Spleen (tissue), 11 donors: ENCODE measurements around the gene HOMER3. TPM values are rescaled to one million over a fixed set of nuclear protein-coding genes. Genes with fewer than 3 reads are reported as not detected.

Source experiments
- DNase-seq: peaks from one replicate; pipeline ENCODE4 v3.0.0-alpha.2; 2020
- H3K27ac ChIP-seq, 8 donors: fragments of 200-600 bp; sonication (generic) in 7 of 8; 1 replicate in 4 of 8; 2 replicates in 4 of 8; pipeline versions ENCODE4 v1.5.0 to v1.8.0; 2016 to 2021; ENCODE audit warnings: inconsistent platforms in 4 of 8, mild to moderate bottlenecking in 4 of 8, moderate library complexity in 1 of 8
- H3K27me3 ChIP-seq, 7 donors: fragments of 200-600 bp; sonication (generic) in 6 of 7; replicated peaks in 1 of 7; 1 replicate in 4 of 7; 2 replicates in 3 of 7; pipeline versions ENCODE4 v1.5.0 to v1.8.0; 2016 to 2021; ENCODE audit warnings: inconsistent platforms in 3 of 7, mild to moderate bottlenecking in 1 of 7
- H3K36me3 ChIP-seq, 6 donors: fragments of 200-600 bp; sonication (generic) in 5 of 6; 1 replicate in 4 of 6; 2 replicates in 2 of 6; pipeline versions ENCODE4 v1.5.0 to v1.8.0; 2016 to 2021; ENCODE audit warnings: inconsistent platforms in 2 of 6
- H3K4me1 ChIP-seq, 6 donors: fragments of 200-600 bp; sonication (generic) in 5 of 6; 1 replicate in 3 of 6; 2 replicates in 3 of 6; pipeline versions ENCODE4 v1.5.0 to v1.8.0; 2016 to 2021; ENCODE audit warnings: inconsistent platforms in 3 of 6
- H3K4me3 ChIP-seq, 8 donors: fragments of 200-600 bp; sonication (generic) in 7 of 8; 1 replicate in 4 of 8; 2 replicates in 4 of 8; pipeline versions ENCODE4 v1.5.0 to v1.8.0; 2016 to 2021; ENCODE audit warnings: inconsistent platforms in 4 of 8, mild to moderate bottlenecking in 4 of 8, moderate library complexity in 2 of 8
- H3K9me3 ChIP-seq, 8 donors: fragments of 200-600 bp; sonication (generic) in 7 of 8; 1 replicate in 4 of 8; 2 replicates in 4 of 8; pipeline versions ENCODE4 v1.5.0 to v1.8.0; 2016 to 2021; ENCODE audit warnings: inconsistent platforms in 4 of 8
- POLR2A ChIP-seq, 3 donors: fragments of 450-650 bp; IDR thresholded peaks; one replicate each; pipeline ENCODE4 v1.5.1; 2017; ENCODE audit warnings: antibody characterized with exemption in 3 of 3, mild to moderate bottlenecking in 1 of 3
- POLR2AphosphoS5 ChIP-seq, 3 donors: sonication (generic); formaldehyde crosslinking; IDR thresholded peaks; one replicate each; pipeline ENCODE4 v1.5.1; 2017; ENCODE audit warnings: antibody characterized with exemption in 3 of 3
- WGBS, 5 donors: extraction: QIAGEN DNeasy Blood & Tissue Kit in 3 of 5; methylation state at CpG; one replicate each; pipeline versions ENCODE4 v1.1.5 to v1.1.7; 2013 to 2018; 5-methylcytosine and 5-hydroxymethylcytosine counted together
- intact Hi-C: fragments of 100-400 bp; cut with DNase I; formaldehyde crosslinking; loops from one replicate; pipeline ENCODE4 v1.15.0; 2023; ENCODE audit warnings: low total_unique reads
- polyA plus RNA-seq, 3 donors: library from polyadenylated mRNA; stranded (reverse); fragments of 200-250 nt; gene quantifications; one replicate each; pipeline ENCODE4 v1.2.1, GENCODE V29; 2013
- total RNA-seq, 7 donors: library from RNA; depleted of rRNA in 3 of 7; stranded (reverse); fragments of >200 nt in 3 of 7; fragmentation: NEBNext Ultra II Directional in 4 of 7; extraction: Animal tissue kit (Norgen Biotek cat#: 25700) in 4 of 7; gene quantifications; one replicate each; pipeline versions ENCODE4 v1.1.0 to v1.2.1, GENCODE V29; 2016 to 2021
- TF ChIP-seq, protein P1 (sequence below), 11 experiments: fragments of 200-600 bp in 7 of 11; fragments of 450-650 bp in 4 of 11; sonication (generic) in 4 of 11; IDR thresholded peaks in 8 of 11; conservative IDR thresholded peaks in 3 of 11; 1 replicate in 7 of 11; 2 replicates in 4 of 11; pipeline versions ENCODE4 v1.4.0 to v1.8.0; 2016 to 2021; ENCODE audit warnings: antibody characterized with exemption in 11 of 11, inconsistent platforms in 4 of 11, mild to moderate bottlenecking in 1 of 11
- donor health status: healthy with polysubstance abuse.
- donor health status: DM: no; HTN: no; CAD: no; lungs with moderate emphysema.
- donor health status: DM: no; HTN: no; CAD: no.
- donor health status: Bipolar disorder and iron deficiency.
- donor health status: healthy.
- donor health status: DM: no; HTN: no; CAD: no.
- donor health status: DM: yes; HTN: yes; CAD: no.

The HOMER3 gene
- total and polyA plus RNA-seq, 10 donors = 22.4 to 279 (median 86.5) TPM

DNA sequence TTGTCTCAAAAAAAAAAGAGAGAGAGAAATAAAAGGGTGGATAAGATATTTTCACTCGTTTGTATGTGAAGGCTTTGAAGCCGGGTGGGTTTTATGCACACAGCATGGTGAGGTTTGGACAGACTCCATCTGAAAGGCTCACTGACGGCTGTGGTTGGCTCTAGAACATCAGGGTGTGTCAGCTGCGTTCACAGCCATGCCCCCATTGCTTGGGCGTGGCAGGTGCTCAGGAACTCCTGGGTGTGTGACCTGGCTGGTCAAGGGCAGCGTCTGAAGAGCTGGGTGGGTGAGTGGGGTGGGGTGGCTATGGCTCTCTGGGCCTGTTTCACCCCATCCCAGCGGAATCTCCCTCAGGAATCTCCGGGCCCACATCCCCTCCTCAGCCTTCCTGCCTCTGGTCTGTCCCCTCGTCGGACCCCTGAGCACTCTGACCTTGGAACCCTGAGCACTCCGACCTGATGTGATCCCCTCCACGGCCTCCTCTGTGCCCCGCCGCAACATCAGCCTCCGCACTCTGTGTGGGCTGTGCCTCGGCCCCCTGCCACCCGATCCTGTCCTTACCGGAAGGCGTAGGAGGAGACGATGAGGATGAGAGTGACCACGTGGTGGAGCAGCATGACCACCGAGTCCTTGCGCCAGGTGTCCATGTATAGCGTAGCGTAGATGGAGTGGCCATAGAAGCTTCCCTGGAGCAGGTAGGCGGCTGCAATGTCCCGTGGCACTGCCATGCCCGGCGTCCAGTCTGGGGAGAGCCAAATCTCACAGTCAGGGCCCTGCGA is 57.3 kb downstream of the HOMER3 start:
- H3K27me3 ChIP-seq = peaks cover 0 to 6% (median 0%) of the 10 kb centered on the region in 7 donors
- DNase-seq = no peak
- no peaks in the 10 kb centered on the region for H3K4me1 ChIP-seq
- intact Hi-C loops = no loop called here
- H3K9me3 ChIP-seq = no peaks in the 10 kb centered on the region
- H3K4me3 ChIP-seq = no peak overlapping the region
- H3K27ac ChIP-seq = no peak overlapping the region
- 81 to 89% (median 84%) methylated on average over 29 to 30 of the region's 30 CpGs for WGBS, 5 donors
- H3K36me3 ChIP-seq = no peaks in the 10 kb centered on the region
- no peak for TF ChIP-seq POLR2AphosphoS5 (IDR thresholded peaks at IDR 0.05)
- TF ChIP-seq, protein P1, sequence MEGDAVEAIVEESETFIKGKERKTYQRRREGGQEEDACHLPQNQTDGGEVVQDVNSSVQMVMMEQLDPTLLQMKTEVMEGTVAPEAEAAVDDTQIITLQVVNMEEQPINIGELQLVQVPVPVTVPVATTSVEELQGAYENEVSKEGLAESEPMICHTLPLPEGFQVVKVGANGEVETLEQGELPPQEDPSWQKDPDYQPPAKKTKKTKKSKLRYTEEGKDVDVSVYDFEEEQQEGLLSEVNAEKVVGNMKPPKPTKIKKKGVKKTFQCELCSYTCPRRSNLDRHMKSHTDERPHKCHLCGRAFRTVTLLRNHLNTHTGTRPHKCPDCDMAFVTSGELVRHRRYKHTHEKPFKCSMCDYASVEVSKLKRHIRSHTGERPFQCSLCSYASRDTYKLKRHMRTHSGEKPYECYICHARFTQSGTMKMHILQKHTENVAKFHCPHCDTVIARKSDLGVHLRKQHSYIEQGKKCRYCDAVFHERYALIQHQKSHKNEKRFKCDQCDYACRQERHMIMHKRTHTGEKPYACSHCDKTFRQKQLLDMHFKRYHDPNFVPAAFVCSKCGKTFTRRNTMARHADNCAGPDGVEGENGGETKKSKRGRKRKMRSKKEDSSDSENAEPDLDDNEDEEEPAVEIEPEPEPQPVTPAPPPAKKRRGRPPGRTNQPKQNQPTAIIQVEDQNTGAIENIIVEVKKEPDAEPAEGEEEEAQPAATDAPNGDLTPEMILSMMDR (IDR thresholded peaks at IDR 0.05 in 8 of 11, conservative IDR thresholded peaks at IDR 0.05 in 3 of 11) = no peak
- TF ChIP-seq POLR2A (IDR thresholded peaks at IDR 0.05) = no peak

DNA sequence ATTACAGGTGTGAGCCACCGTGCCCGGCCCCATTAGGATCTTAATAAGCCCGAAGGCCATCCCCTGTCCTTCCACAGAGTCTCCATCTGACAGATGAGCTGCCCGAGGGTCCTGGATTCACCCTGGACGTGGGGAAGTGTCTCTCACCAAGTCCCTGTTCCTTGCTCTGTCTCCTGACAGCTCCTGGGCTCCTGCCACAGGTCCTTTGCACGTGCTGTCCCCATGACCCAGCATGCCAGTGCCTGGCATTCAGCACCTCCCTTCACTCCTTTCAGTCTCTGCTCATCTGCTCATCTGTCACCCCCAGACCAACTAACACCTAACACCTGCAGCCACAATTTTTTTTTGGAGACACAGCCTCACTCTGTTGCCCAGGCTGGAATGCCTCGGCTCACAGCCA is 59.5 kb downstream of the HOMER3 start:
- H3K36me3 ChIP-seq = no peaks in the 10 kb centered on the region
- TF ChIP-seq, protein P1 (IDR thresholded peaks at IDR 0.05 in 8 of 11, conservative IDR thresholded peaks at IDR 0.05 in 3 of 11) = no peak
- no peak for TF ChIP-seq POLR2A (IDR thresholded peaks at IDR 0.05)
- no peak for TF ChIP-seq POLR2AphosphoS5 (IDR thresholded peaks at IDR 0.05)
- peaks cover 0 to 6% (median 0%) of the 10 kb centered on the region in 8 donors for H3K9me3 ChIP-seq
- H3K4me3 ChIP-seq = no peak overlapping the region
- intact Hi-C loops = no loop called here
- DNase-seq = no peak
- WGBS, 5 donors = 85 to 93% (median 89%) methylated on average over 7 of the region's 7 CpGs
- H3K27ac ChIP-seq = no peak overlapping the region
- no peaks in the 10 kb centered on the region for H3K4me1 ChIP-seq
- peaks cover 0 to 2% (median 0%) of the 10 kb centered on the region in 7 donors for H3K27me3 ChIP-seq

DNA sequence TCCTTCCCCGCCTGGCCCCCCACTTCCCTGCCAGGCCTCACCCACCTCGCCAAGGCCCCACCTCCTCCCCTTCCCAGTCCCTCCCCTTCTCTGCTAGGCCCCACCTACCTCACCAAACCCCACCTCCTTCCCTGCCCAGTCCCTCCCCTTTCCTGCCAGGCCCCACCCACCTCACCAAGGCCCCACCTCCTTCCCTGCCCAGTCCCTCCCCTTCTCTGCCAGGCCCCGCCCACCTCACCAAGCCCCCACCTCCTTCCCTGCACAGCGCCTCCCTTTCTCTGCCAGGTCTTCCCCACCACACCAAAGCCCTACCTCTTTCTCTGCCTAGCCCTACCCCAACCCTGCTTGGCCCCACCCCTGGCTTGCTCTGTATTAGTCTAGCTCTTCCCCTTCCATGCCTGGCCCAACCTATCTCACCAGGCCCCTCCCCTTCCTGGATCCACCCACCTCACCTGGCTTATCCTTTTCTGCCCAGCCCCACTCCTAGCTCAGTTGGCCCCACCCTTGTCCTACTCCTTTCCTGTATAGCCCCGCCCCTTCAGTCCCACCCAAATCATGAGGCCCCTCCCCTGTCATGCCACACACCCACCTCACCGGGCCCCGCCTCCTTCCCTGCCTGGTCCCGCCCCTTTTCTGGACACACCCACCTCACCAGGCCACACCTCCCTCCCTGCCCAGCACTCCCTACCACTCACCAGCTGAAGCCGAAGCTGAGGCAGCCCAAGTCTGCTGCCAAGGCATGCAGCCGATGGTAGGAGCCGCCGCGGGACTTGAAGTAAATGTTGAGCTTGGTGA is 61.2 kb downstream of the HOMER3 start:
- peak; percentile 69 for DNase-seq
- no peak overlapping the region for H3K27ac ChIP-seq
- no peak overlapping the region for H3K4me3 ChIP-seq
- no peaks in the 10 kb centered on the region for H3K36me3 ChIP-seq
- no peaks in the 10 kb centered on the region for H3K27me3 ChIP-seq
- H3K4me1 ChIP-seq = no peaks in the 10 kb centered on the region
- peaks cover 0 to 6% (median 0%) of the 10 kb centered on the region in 8 donors for H3K9me3 ChIP-seq
- intact Hi-C loops = no loop called here
- TF ChIP-seq, protein P1 (IDR thresholded peaks at IDR 0.05 in 8 of 11, conservative IDR thresholded peaks at IDR 0.05 in 3 of 11) = no peak
- TF ChIP-seq POLR2AphosphoS5 (IDR thresholded peaks at IDR 0.05) (no peak), POLR2A (IDR thresholded peaks at IDR 0.05) (no peak)
- 67 to 77% (median 71%) methylated on average over 13 of the region's 13 CpGs for WGBS, 5 donors

Other genes starting within 250 kb of the HOMER3 start
- gene COMP, start 149.9 kb downstream of the HOMER3 start, total RNA-seq = not detected
- gene COMP, start 149.9 kb downstream of the HOMER3 start, polyA plus RNA-seq = 1 to 10 TPM in 1 of 3 donors, under 1 TPM in 2; 0.04 to 1.0 (median 0.13) TPM
- 100 to 1,000 TPM in 1 of 7 donors, 10 to 100 TPM in 6; 81.3 to 161 (median 87.7) TPM for gene UPF1, start 109.3 kb downstream of the HOMER3 start, total RNA-seq
- 10 to 100 TPM; 31.2 to 63.5 (median 34.8) TPM for gene UPF1, start 109.3 kb downstream of the HOMER3 start, polyA plus RNA-seq
- gene CERS1, start 45.1 kb downstream of the HOMER3 start, total RNA-seq = under 1 TPM in 4 of 7 donors, not detected in 3; 0.16 to 0.50 (median 0.40) TPM
- under 1 TPM in 2 of 3 donors, not detected in 1; 0.06 to 0.45 TPM for gene CERS1, start 45.1 kb downstream of the HOMER3 start, polyA plus RNA-seq
- gene COPE, start 21.8 kb downstream of the HOMER3 start, total RNA-seq = 100 to 1,000 TPM; 135 to 261 (median 158) TPM
- 100 to 1,000 TPM; 164 to 248 (median 196) TPM for gene COPE, start 21.8 kb downstream of the HOMER3 start, polyA plus RNA-seq
- 10 to 100 TPM; 31.0 to 42.6 (median 34.8) TPM for gene DDX49, start 21.5 kb downstream of the HOMER3 start, total RNA-seq
- gene DDX49, start 21.5 kb downstream of the HOMER3 start, polyA plus RNA-seq = 10 to 100 TPM; 37.4 to 48.0 (median 38.7) TPM
- gene SUGP2, start 92.3 kb upstream of the HOMER3 start, total RNA-seq = 100 to 1,000 TPM in 2 of 7 donors, 10 to 100 TPM in 5; 55.7 to 109 (median 79.1) TPM
- 100 to 1,000 TPM in 2 of 3 donors, 10 to 100 TPM in 1; 54.5 to 127 (median 106) TPM for gene SUGP2, start 92.3 kb upstream of the HOMER3 start, polyA plus RNA-seq
- gene ARMC6, start 92.4 kb upstream of the HOMER3 start, total RNA-seq = 10 to 100 TPM; 17.2 to 27.4 (median 18.7) TPM
- gene ARMC6, start 92.4 kb upstream of the HOMER3 start, polyA plus RNA-seq = 10 to 100 TPM; 25.8 to 29.0 (median 28.5) TPM
- gene SLC25A42, start 122.8 kb upstream of the HOMER3 start, total RNA-seq = 10 to 100 TPM; 12.5 to 25.3 (median 16.8) TPM
- 10 to 100 TPM in 2 of 3 donors, 1 to 10 TPM in 1; 9.7 to 11.6 (median 10.6) TPM for gene SLC25A42, start 122.8 kb upstream of the HOMER3 start, polyA plus RNA-seq
- gene TMEM161A, start 197.3 kb upstream of the HOMER3 start, total RNA-seq = 10 to 100 TPM; 15.1 to 21.9 (median 18.4) TPM
- gene TMEM161A, start 197.3 kb upstream of the HOMER3 start, polyA plus RNA-seq = 10 to 100 TPM; 17.0 to 31.7 (median 26.2) TPM
- gene MEF2B, start 229.0 kb upstream of the HOMER3 start, total RNA-seq = 1 to 10 TPM; 2.6 to 7.8 (median 3.6) TPM
- 10 to 100 TPM in 1 of 3 donors, 1 to 10 TPM in 2; 2.2 to 15.5 (median 2.7) TPM for gene MEF2B, start 229.0 kb upstream of the HOMER3 start, polyA plus RNA-seq